Measurements from ENCODE around the gene TBL1X. TPM values are rescaled to one million over a fixed set of nuclear protein-coding genes. Genes with fewer than 3 reads are reported as not detected.
"Not testable (repeated sequence)": the region's sequence is repeated elsewhere in the genome, so short reads cannot be mapped to it uniquely, and the experiment has no call there.

Gene TBL1X
- total RNA-seq, 2 experiments from 2014 or later, result 20.7 to 21.6 TPM

GRCh38 chrX:9438933-9439494 is 25.8 kb upstream of the TBL1X start:
- H3K4me1 Mint-ChIP-seq (ENCODE audit: low read depth), result peaks cover 12% of the 10 kb centered on the region
- intact Hi-C loops (cut with micrococcal nuclease), result no loop called here
- H3K9me3 Mint-ChIP-seq, result no peaks in the 10 kb centered on the region
- CTCF ChIA-PET, result no interaction called here
- H3K4me3 Mint-ChIP-seq, result no peak overlapping the region
- no peaks in the 10 kb centered on the region for H3K36me3 Mint-ChIP-seq (ENCODE audit: low read depth)
- no peak for DNase-seq
- H3K27ac Mint-ChIP-seq, result no peak overlapping the region
- H3K27me3 Mint-ChIP-seq (ENCODE audit: low read depth), result no peaks in the 10 kb centered on the region

- Mint-ChIP-seq H3K27me3 (ENCODE audit: low read depth) (no peaks in the 10 kb centered on the region), H3K27ac (no peak overlapping the region), H3K36me3 (ENCODE audit: low read depth) (no peaks in the 10 kb centered on the region), H3K4me1 (ENCODE audit: low read depth) (peaks cover 19% of the 10 kb centered on the region), H3K9me3 (no peaks in the 10 kb centered on the region), H3K4me3 (no peak overlapping the region)
- intact Hi-C loops (cut with micrococcal nuclease), result loop anchor here (1.0 kb wide), 1 partner anchor 16 kb away; no protein-coding TSS in a partner anchor
- CTCF ChIA-PET, result interaction anchor here (0.6 kb wide), 2 partner anchors 141 to 621 kb away, joined by 3 read pairs; no protein-coding TSS in a partner anchor
- no peak for DNase-seq
Observed at GRCh38 chrX:9440116-9440844, 24.6 kb upstream of the TBL1X start.

GRCh38 chrX:9442056-9442455 is 22.8 kb upstream of the TBL1X start:
- CTCF ChIA-PET, result interaction anchor here (0.6 kb wide), 1 partner anchor 261 kb away, joined by 3 read pairs; no protein-coding TSS in a partner anchor

GRCh38 chrX:9443327-9443726 is 21.5 kb upstream of the TBL1X start:
- Mint-ChIP-seq H3K27ac (no peak overlapping the region), H3K4me1 (ENCODE audit: low read depth) (peaks cover 19% of the 10 kb centered on the region), H3K36me3 (ENCODE audit: low read depth) (no peaks in the 10 kb centered on the region), H3K9me3 (no peaks in the 10 kb centered on the region), H3K4me3 (no peak overlapping the region), H3K27me3 (ENCODE audit: low read depth) (no peaks in the 10 kb centered on the region)
- intact Hi-C loops (cut with micrococcal nuclease), result no loop called here
- CTCF ChIA-PET, result no interaction called here
- DNase-seq, result no peak

More at GRCh38 chrX:9442056-9442455, 22.8 kb upstream of the TBL1X start:
- H3K9me3 Mint-ChIP-seq, result no peaks in the 10 kb centered on the region
- peaks cover 19% of the 10 kb centered on the region for H3K4me1 Mint-ChIP-seq (ENCODE audit: low read depth)
- intact Hi-C loops (cut with micrococcal nuclease), result no loop called here
- no peaks in the 10 kb centered on the region for H3K36me3 Mint-ChIP-seq (ENCODE audit: low read depth)
- no peak overlapping the region for H3K27ac Mint-ChIP-seq
- H3K4me3 Mint-ChIP-seq, result no peak overlapping the region
- DNase-seq, result no peak
- H3K27me3 Mint-ChIP-seq (ENCODE audit: low read depth), result no peaks in the 10 kb centered on the region

- DNase-seq, result no peak
- Mint-ChIP-seq H3K9me3 (no peaks in the 10 kb centered on the region), H3K4me3 (no peak overlapping the region), H3K27ac (no peak overlapping the region), H3K36me3 (ENCODE audit: low read depth) (no peaks in the 10 kb centered on the region), H3K27me3 (ENCODE audit: low read depth) (no peaks in the 10 kb centered on the region), H3K4me1 (ENCODE audit: low read depth) (peaks cover 6% of the 10 kb centered on the region)
- CTCF ChIA-PET, result no interaction called here
- intact Hi-C loops (cut with micrococcal nuclease), result no loop called here
Observed at GRCh38 chrX:9447906-9448305, 17.0 kb upstream of the TBL1X start.

- Mint-ChIP-seq H3K27me3 (ENCODE audit: low read depth) (no peaks in the 10 kb centered on the region), H3K4me1 (ENCODE audit: low read depth) (peaks cover 38% of the 10 kb centered on the region), H3K27ac (peak overlapping the region; percentile 74), H3K9me3 (no peaks in the 10 kb centered on the region), H3K4me3 (no peak overlapping the region), H3K36me3 (ENCODE audit: low read depth) (no peaks in the 10 kb centered on the region)
- CTCF ChIA-PET, result no interaction called here
- intact Hi-C loops (cut with micrococcal nuclease), result loop anchor here (1.0 to 2.0 kb wide), 9 partner anchors 8 to 642 kb away; no protein-coding TSS in a partner anchor
- peak; percentile 45 for DNase-seq
Observed at GRCh38 chrX:9456250-9457074, 8.4 kb upstream of the TBL1X start.

- DNase-seq; CTCF ChIA-PET; H3K36me3 Mint-ChIP-seq (ENCODE audit: low read depth); H3K4me3 Mint-ChIP-seq; intact Hi-C loops (cut with micrococcal nuclease); H3K9me3 Mint-ChIP-seq; H3K27ac Mint-ChIP-seq; H3K27me3 Mint-ChIP-seq (ENCODE audit: low read depth): not testable (repeated sequence)
- H3K4me1 Mint-ChIP-seq (ENCODE audit: low read depth), result peaks cover 50% of the 10 kb centered on the region
Observed at GRCh38 chrX:9458034-9458433, 6.8 kb upstream of the TBL1X start.

GRCh38 chrX:9458516-9459078 is 6.3 kb upstream of the TBL1X start:
- intact Hi-C loops (cut with micrococcal nuclease), result no loop called here
- DNase-seq, result no peak
- peaks cover 51% of the 10 kb centered on the region for H3K4me1 Mint-ChIP-seq (ENCODE audit: low read depth)
- H3K36me3 Mint-ChIP-seq (ENCODE audit: low read depth), result no peaks in the 10 kb centered on the region
- CTCF ChIA-PET, result no interaction called here
- no peak overlapping the region for H3K27ac Mint-ChIP-seq
- H3K27me3 Mint-ChIP-seq (ENCODE audit: low read depth), result no peaks in the 10 kb centered on the region
- no peak overlapping the region for H3K4me3 Mint-ChIP-seq
- no peaks in the 10 kb centered on the region for H3K9me3 Mint-ChIP-seq

- Mint-ChIP-seq H3K4me1 (ENCODE audit: low read depth) (peaks cover 54% of the 10 kb centered on the region), H3K27me3 (ENCODE audit: low read depth) (no peaks in the 10 kb centered on the region), H3K4me3 (no peak overlapping the region), H3K36me3 (ENCODE audit: low read depth) (no peaks in the 10 kb centered on the region), H3K9me3 (no peaks in the 10 kb centered on the region), H3K27ac (peak overlapping the region; percentile 30)
- intact Hi-C loops (cut with micrococcal nuclease), result no loop called here
- no peak for DNase-seq
- CTCF ChIA-PET, result no interaction called here
Observed at GRCh38 chrX:9459186-9459748, 5.6 kb upstream of the TBL1X start.

- H3K4me3 Mint-ChIP-seq, result no peak overlapping the region
- H3K27ac Mint-ChIP-seq, result no peak overlapping the region
- H3K27me3 Mint-ChIP-seq (ENCODE audit: low read depth), result no peaks in the 10 kb centered on the region
- peaks cover 44% of the 10 kb centered on the region for H3K4me1 Mint-ChIP-seq (ENCODE audit: low read depth)
- CTCF ChIA-PET, result no interaction called here
- no peaks in the 10 kb centered on the region for H3K9me3 Mint-ChIP-seq
- intact Hi-C loops (cut with micrococcal nuclease), result loop anchor here (5.0 to 10.0 kb wide), 4 partner anchors 366 to 651 kb away; no protein-coding TSS in a partner anchor
- H3K36me3 Mint-ChIP-seq (ENCODE audit: low read depth), result no peaks in the 10 kb centered on the region
- no peak for DNase-seq
Observed at GRCh38 chrX:9461087-9461486, 3.8 kb upstream of the TBL1X start.

GRCh38 chrX:9462456-9462855 is 2.4 kb upstream of the TBL1X start:
- H3K36me3 Mint-ChIP-seq (ENCODE audit: low read depth), result no peaks in the 10 kb centered on the region
- CTCF ChIA-PET, result interaction anchor here (1.2 kb wide), 1 partner anchor 150 kb away, joined by 3 read pairs; no protein-coding TSS in a partner anchor
- H3K4me1 Mint-ChIP-seq (ENCODE audit: low read depth), result peaks cover 43% of the 10 kb centered on the region
- no peak overlapping the region for H3K4me3 Mint-ChIP-seq
- no peaks in the 10 kb centered on the region for H3K9me3 Mint-ChIP-seq
- H3K27ac Mint-ChIP-seq, result peak overlapping the region; percentile 82
- no peak for DNase-seq
- H3K27me3 Mint-ChIP-seq (ENCODE audit: low read depth), result no peaks in the 10 kb centered on the region
- intact Hi-C loops (cut with micrococcal nuclease), result loop anchor here (2.0 to 10.0 kb wide), 5 partner anchors 246 to 650 kb away; no protein-coding TSS in a partner anchor

Measured in activated naive CD4-positive, alpha-beta T cell treated with anti-CD3 and anti-CD28 coated beads for 36 hours (primary cell).